Kidney (tissue), 14 donors: ENCODE measurements around the gene POC1B. TPM values are rescaled to one million over a fixed set of nuclear protein-coding genes. Genes with fewer than 3 reads are reported as not detected.

Experiments
- DNase-seq, 5 donors: peaks; one replicate each; pipeline ENCODE4 v3.0.0-alpha.2; 2013 to 2020
- FAIRE-seq: peaks from 2 replicates; lab custom pipeline; 2012; peaks lifted over from hg19 to GRCh38; lab: Jason Lieb, UNC
- H3K27ac ChIP-seq, 2 donors: one replicate each; pipeline ENCODE4 v1.7.0; 2013; ENCODE audit warnings: low read depth in 2 of 2, low read length in 2 of 2, inconsistent platforms in 1 of 2
- H3K27me3 ChIP-seq: one replicate; pipeline ENCODE4 v1.7.1; 2013; ENCODE audit warnings: low read length, inconsistent platforms; ENCODE audit not compliant: control insufficient read depth, insufficient read depth
- H3K36me3 ChIP-seq, 3 donors: one replicate each; pipeline versions ENCODE4 v1.7.0 to v1.7.1; 2013; ENCODE audit warnings: low read length in 3 of 3, control low read depth in 1 of 3, inconsistent platforms in 1 of 3; ENCODE audit not compliant: insufficient read depth in 3 of 3, control insufficient read depth in 2 of 3
- H3K4me1 ChIP-seq, 3 donors: one replicate each; pipeline versions ENCODE4 v1.7.0 to v1.7.1; 2013; ENCODE audit warnings: low read length in 3 of 3, inconsistent platforms in 1 of 3, low read depth in 1 of 3; ENCODE audit not compliant: control insufficient read depth in 2 of 3, insufficient read depth in 2 of 3
- H3K4me3 ChIP-seq, 3 donors: one replicate each; pipeline versions ENCODE4 v1.7.0 to v1.8.1; 2013; ENCODE audit warnings: low read length in 3 of 3, control low read depth in 1 of 3, inconsistent platforms in 1 of 3
- H3K9ac ChIP-seq, 3 donors: one replicate each; pipeline versions ENCODE4 v1.7.0 to v1.7.1; 2013; ENCODE audit warnings: low read length in 3 of 3, control low read depth in 1 of 3, inconsistent platforms in 1 of 3
- H3K9me3 ChIP-seq, 3 donors: one replicate each; pipeline versions ENCODE4 v1.7.0 to v1.7.1; 2013; ENCODE audit warnings: low read length in 3 of 3, control low read depth in 1 of 3, inconsistent platforms in 1 of 3; ENCODE audit not compliant: control insufficient read depth in 2 of 3, insufficient read depth in 1 of 3
- intact Hi-C: fragments of 100-400 bp; cut with DNase I; formaldehyde crosslinking; loops from one replicate; pipeline ENCODE4 v1.11.1; 2022
- polyA plus RNA-seq: library from polyadenylated mRNA; stranded (reverse); fragments of 350-450 nt; fragmentation: Illumina TruSeq; extraction: RNeasy Lipid Tissue Mini Kit (QIAGEN cat#74804); gene quantifications from one replicate; pipeline ENCODE4 v1.2.3, GENCODE V29; 2014; ENCODE audit warnings: low read depth, low replicate concordance; ENCODE audit not compliant: insufficient read depth
- total RNA-seq: library from RNA; stranded (reverse); fragmentation: NEBNext Ultra II Directional; extraction: Animal tissue kit (Norgen Biotek cat#: 25700); gene quantifications from one replicate; pipeline ENCODE4 v1.2.1, GENCODE V29; 2021
- TF ChIP-seq, protein P1 (sequence below): IDR thresholded peaks from 3 replicates; pipeline ENCODE4 v1.5.1; 2012; ENCODE audit warnings: mild to moderate bottlenecking, moderate library complexity, borderline replicate concordance; ENCODE audit not compliant: insufficient read depth; ENCODE audit errors: extremely low read depth
- donor health status: control.
- donor health status: control.
- donor health status: control.
- donor health status: control.
- donor health status: control.
- donor health status: DM: yes; HTN: yes; CAD: no.
- donor health status: Normal renal cell carcinoma (clear cell type).

Gene POC1B
- total and polyA plus RNA-seq, 2 donors from 2014 or later, result 11.7 to 16.7 TPM

DNA sequence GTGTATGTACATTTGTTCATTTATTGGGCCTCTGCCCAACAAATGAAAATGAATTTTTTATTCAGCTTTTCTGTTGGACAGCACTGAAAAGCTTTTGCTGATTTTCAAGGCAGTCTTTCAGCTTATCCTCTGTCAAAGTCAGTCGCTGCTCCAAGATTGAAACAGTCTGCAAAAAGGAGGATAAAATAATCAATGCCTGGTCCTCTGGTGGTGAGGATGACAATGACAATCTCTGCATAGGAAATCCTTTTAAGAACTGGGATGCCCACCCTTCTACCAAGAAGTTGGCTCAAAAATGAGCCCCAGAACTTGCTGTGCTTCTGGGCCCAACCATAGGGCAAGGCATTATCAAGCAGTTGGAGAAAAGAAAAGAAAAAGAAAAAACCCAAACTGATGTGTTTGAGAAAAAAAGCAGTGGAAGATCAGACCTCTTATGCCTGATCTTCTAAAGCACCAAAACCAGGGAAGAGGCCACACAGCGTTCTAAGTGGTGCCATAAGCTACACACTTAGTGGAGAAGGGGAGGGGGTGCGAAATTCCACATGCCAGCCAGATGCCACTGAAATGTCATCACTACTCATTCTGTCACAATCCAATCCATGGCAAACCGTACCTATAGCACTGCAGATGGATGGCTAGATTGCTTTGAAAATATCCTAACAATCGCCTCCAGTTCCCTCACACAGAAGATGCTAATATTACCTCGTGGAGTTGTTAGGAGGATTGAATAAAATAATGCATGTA is 104.6 kb downstream of the POC1B start:
- H3K27me3 ChIP-seq, result no peaks in the 10 kb centered on the region
- TF ChIP-seq, protein P1, sequence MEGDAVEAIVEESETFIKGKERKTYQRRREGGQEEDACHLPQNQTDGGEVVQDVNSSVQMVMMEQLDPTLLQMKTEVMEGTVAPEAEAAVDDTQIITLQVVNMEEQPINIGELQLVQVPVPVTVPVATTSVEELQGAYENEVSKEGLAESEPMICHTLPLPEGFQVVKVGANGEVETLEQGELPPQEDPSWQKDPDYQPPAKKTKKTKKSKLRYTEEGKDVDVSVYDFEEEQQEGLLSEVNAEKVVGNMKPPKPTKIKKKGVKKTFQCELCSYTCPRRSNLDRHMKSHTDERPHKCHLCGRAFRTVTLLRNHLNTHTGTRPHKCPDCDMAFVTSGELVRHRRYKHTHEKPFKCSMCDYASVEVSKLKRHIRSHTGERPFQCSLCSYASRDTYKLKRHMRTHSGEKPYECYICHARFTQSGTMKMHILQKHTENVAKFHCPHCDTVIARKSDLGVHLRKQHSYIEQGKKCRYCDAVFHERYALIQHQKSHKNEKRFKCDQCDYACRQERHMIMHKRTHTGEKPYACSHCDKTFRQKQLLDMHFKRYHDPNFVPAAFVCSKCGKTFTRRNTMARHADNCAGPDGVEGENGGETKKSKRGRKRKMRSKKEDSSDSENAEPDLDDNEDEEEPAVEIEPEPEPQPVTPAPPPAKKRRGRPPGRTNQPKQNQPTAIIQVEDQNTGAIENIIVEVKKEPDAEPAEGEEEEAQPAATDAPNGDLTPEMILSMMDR, result no peak

DNA sequence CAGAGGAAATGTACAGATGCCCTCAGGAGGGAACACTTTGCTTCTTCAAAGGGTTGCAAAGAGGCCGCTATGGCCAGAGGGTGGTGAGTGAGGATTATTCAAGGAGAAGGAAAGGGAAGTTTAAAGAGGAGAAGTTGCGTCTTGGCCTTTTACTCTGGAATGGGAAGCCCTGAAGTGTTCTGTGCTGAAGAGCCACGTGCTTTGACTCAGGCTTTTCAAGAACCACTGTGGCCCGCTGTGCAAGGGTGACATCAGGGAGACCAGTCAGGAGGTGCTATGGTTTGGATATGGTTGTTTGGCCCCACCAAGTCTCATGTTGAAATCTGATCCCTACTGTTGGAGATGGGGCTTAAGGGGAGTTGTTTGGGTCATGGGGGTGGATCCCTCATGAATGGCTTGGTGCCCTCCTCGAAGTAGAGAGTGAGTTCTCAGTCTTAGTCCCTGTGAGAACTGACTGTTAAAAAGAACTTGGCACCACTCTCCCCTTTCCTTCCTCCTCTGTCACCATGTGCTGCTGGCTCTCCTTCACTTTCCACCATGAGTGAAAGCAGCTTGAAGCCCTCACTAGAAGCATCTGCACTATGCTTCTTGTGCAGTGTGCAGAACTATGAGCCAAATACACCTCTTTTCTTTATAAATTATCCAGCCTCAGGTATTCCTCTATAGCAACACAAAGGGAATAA is 107.5 kb downstream of the POC1B start:
- no peak for DNase-seq
- Histone ChIP-seq H3K36me3 (no peaks in the 10 kb centered on the region), H3K27ac (no peak overlapping the region), H3K9ac (no peak overlapping the region), H3K4me3 (no peak overlapping the region), H3K27me3 (no peaks in the 10 kb centered on the region), H3K4me1 (peaks cover 0 to 8% (median 0%) of the 10 kb centered on the region in 3 donors), H3K9me3 (no peaks in the 10 kb centered on the region)
- TF ChIP-seq, protein P1, result no peak
- no peak for FAIRE-seq
- intact Hi-C loops, result no loop called here

More for the DNA sequence above, 104.6 kb downstream of the POC1B start:
- intact Hi-C loops, result no loop called here
- Histone ChIP-seq H3K27ac (no peak overlapping the region), H3K9ac (no peak overlapping the region), H3K4me1 (peaks cover 0 to 3% (median 0%) of the 10 kb centered on the region in 3 donors), H3K9me3 (no peaks in the 10 kb centered on the region), H3K36me3 (no peaks in the 10 kb centered on the region), H3K4me3 (no peak overlapping the region)
- FAIRE-seq, result no peak
- no peak for DNase-seq

DNA sequence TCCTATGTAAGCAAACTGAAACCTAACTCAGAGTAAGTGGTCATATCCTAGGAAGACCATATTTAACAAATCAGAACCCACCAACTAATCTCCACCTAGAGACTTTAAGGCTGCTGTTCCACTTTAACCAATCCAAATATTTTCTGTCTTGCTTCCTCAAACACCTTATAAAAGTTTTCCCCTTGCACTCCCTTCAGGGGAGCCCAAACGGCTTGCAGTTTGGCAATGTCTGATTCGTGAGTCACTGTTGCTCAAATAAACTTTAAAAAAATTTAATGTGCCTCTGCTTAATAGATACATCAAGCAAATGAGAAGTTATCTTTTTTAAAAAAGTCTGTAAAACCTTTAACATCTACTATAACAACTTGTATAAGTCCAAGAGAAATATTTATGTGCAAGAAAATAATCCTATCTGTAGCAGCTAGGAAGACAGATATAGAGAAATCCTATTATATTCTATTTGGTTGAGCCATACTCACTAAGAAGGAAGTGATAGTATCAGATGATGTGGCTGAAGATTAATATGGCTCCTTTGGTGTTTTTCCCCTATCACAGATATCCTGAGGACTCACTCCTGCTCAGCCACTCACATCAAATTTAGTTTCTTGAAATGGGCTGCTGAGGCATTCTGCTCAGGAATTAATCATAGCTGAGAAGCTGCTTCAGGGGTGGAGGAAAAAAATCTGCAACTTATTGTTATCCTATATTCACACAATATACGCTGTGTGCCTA is 108.4 kb downstream of the POC1B start:
- H3K27me3 ChIP-seq, result no peaks in the 10 kb centered on the region
- H3K27ac ChIP-seq, result no peak overlapping the region
- H3K4me1 ChIP-seq, result peaks cover 0 to 8% (median 0%) of the 10 kb centered on the region in 3 donors
- no peak for FAIRE-seq
- intact Hi-C loops, result no loop called here
- H3K4me3 ChIP-seq, result no peak overlapping the region
- DNase-seq, result no peak
- H3K9ac ChIP-seq, result no peak overlapping the region
- TF ChIP-seq, protein P1, result no peak
- H3K9me3 ChIP-seq, result no peaks in the 10 kb centered on the region
- no peaks in the 10 kb centered on the region for H3K36me3 ChIP-seq
